IMR-90 (cell line): ENCODE data around the gene HIVEP3. TPM values are rescaled to one million over a fixed set of nuclear protein-coding genes. Genes with fewer than 3 reads are reported as not detected.

Experiments used
- FOS ChIP-seq: fragments of 150-350 bp; IDR thresholded peaks from 2 replicates; pipeline ENCODE4 v1.6.1; 2016; ENCODE audit warnings: low read depth, low read length
- RCOR1 ChIP-seq: IDR thresholded peaks from 2 replicates; pipeline ENCODE4 v1.6.1; 2012; ENCODE audit warnings: mild to moderate bottlenecking, low read length, improper control_type of control experiment; ENCODE audit not compliant: insufficient replicate concordance
- polyA plus RNA-seq, 3 experiments: library from polyadenylated mRNA; depleted of rRNA; stranded (reverse); fragments of >200 nt; gene quantifications; 2 replicates each; pipeline ENCODE4 v1.2.3, GENCODE V29; 2012; ENCODE audit warnings: low replicate concordance in 1 of 3
- total RNA-seq: library from RNA; depleted of rRNA; stranded (reverse); fragments of >200 nt; gene quantifications from 2 replicates; pipeline ENCODE4 v1.2.3, GENCODE V29; 2012
- TF ChIP-seq, protein P1 (sequence below): conservative IDR thresholded peaks from 2 replicates; pipeline ENCODE4 v1.5.1; 2012; ENCODE audit warnings: mild to moderate bottlenecking, low read depth, low read length, improper control_type of control experiment

Gene HIVEP3
- total and polyA plus RNA-seq, 2 of the 4 experiments (the other 2 are of a cell fraction): 1.4 to 4.0 TPM

DNA sequence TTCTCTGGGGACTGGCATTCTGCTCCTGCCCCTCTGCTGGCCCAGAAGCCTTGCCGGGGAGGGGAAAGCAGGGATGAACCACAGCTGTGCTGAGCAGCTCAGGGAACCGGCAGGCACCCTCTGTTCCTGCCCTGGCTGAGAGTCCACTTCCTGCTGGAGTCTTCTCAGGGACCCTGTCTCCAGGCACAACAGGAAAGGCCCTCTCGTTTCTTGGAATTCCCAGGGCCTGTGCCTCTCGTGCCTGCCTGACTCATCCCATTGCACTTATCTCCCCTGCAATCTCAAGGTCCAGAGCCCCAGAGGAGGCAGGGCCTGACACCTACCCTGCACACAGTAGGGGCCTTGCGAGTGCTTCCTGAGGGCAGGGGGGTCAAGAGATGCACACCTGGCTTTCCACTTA is 433.1 kb downstream of the HIVEP3 start (continued):
- TF ChIP-seq, protein P1, sequence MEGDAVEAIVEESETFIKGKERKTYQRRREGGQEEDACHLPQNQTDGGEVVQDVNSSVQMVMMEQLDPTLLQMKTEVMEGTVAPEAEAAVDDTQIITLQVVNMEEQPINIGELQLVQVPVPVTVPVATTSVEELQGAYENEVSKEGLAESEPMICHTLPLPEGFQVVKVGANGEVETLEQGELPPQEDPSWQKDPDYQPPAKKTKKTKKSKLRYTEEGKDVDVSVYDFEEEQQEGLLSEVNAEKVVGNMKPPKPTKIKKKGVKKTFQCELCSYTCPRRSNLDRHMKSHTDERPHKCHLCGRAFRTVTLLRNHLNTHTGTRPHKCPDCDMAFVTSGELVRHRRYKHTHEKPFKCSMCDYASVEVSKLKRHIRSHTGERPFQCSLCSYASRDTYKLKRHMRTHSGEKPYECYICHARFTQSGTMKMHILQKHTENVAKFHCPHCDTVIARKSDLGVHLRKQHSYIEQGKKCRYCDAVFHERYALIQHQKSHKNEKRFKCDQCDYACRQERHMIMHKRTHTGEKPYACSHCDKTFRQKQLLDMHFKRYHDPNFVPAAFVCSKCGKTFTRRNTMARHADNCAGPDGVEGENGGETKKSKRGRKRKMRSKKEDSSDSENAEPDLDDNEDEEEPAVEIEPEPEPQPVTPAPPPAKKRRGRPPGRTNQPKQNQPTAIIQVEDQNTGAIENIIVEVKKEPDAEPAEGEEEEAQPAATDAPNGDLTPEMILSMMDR: no peak
- peak; percentile 63 for TF ChIP-seq FOS
- peak; percentile 20 for TF ChIP-seq RCOR1
